Trophoblast cell (in vitro differentiated cells and primary cell): ENCODE results near the gene APOBEC3G.
"Not testable (repeated sequence)": the region's sequence is repeated elsewhere in the genome, so short reads cannot be mapped to it uniquely, and the experiment has no call there.

Experiments
- DNase-seq, 2 donors: peaks; one replicate each; pipeline ENCODE4 v3.0.0-alpha.2; 2016
- H2AFZ ChIP-seq: 2 replicates; pipeline ENCODE4 v1.6.1; 2013; ENCODE audit warnings: low read length, moderate library complexity, mild to moderate bottlenecking; ENCODE audit not compliant: insufficient read depth, poor library complexity
- H2AK5ac ChIP-seq: 2 replicates; pipeline ENCODE4 v1.6.1; 2013; ENCODE audit warnings: mild to moderate bottlenecking, low read length
- H2BK120ac ChIP-seq: 2 replicates; pipeline ENCODE4 v1.6.1; 2013; ENCODE audit warnings: low read length, mild to moderate bottlenecking, moderate library complexity; ENCODE audit not compliant: insufficient read depth, poor library complexity
- H2BK12ac ChIP-seq: 2 replicates; pipeline ENCODE4 v1.6.1; 2013; ENCODE audit warnings: mild to moderate bottlenecking, low read length, moderate library complexity
- H2BK5ac ChIP-seq: 2 replicates; pipeline ENCODE4 v1.6.1; 2013; ENCODE audit warnings: low read length, low read depth, moderate library complexity, mild to moderate bottlenecking; ENCODE audit not compliant: poor library complexity
- H3K14ac ChIP-seq: 2 replicates; pipeline ENCODE4 v1.6.1; 2013; ENCODE audit warnings: mild to moderate bottlenecking, low read length
- H3K18ac ChIP-seq: 2 replicates; pipeline ENCODE4 v1.6.1; 2013; ENCODE audit warnings: mild to moderate bottlenecking, low read length
- H3K23ac ChIP-seq: 2 replicates; pipeline ENCODE4 v1.6.1; 2013; ENCODE audit warnings: low read length
- H3K27ac ChIP-seq: 2 replicates; pipeline ENCODE4 v1.5.1; 2013; ENCODE audit warnings: low read depth, mild to moderate bottlenecking, inconsistent platforms, low read length, moderate library complexity
- H3K27me3 ChIP-seq: 2 replicates; pipeline ENCODE4 v1.6.1; 2013; ENCODE audit warnings: inconsistent platforms, mild to moderate bottlenecking, low read length, moderate library complexity; ENCODE audit not compliant: insufficient read depth
- H3K36me3 ChIP-seq, 2 experiments: 1 replicate in 1 of 2; 2 replicates in 1 of 2; pipeline ENCODE4 v1.6.1; 2013; ENCODE audit warnings: low read length in 2 of 2, mild to moderate bottlenecking in 2 of 2, moderate library complexity in 1 of 2; ENCODE audit not compliant: insufficient read depth in 2 of 2, control insufficient read depth in 1 of 2
- H3K4ac ChIP-seq: 2 replicates; pipeline ENCODE4 v1.6.1; 2013; ENCODE audit warnings: low read depth, mild to moderate bottlenecking, low read length, moderate library complexity
- H3K4me1 ChIP-seq, 2 experiments: 1 replicate in 1 of 2; 2 replicates in 1 of 2; pipeline ENCODE4 v1.6.1; 2013; ENCODE audit warnings: low read length in 2 of 2, mild to moderate bottlenecking in 2 of 2, moderate library complexity in 1 of 2; ENCODE audit not compliant: insufficient read depth in 2 of 2, control insufficient read depth in 1 of 2
- H3K4me2 ChIP-seq: 2 replicates; pipeline ENCODE4 v1.6.1; 2013; ENCODE audit warnings: inconsistent platforms, mild to moderate bottlenecking, low read length, moderate library complexity
- H3K4me3 ChIP-seq: 2 replicates; pipeline ENCODE4 v1.5.1; 2013; ENCODE audit warnings: mild to moderate bottlenecking, low read depth, low read length, inconsistent platforms
- H3K79me1 ChIP-seq: one replicate; pipeline ENCODE4 v1.6.1; 2013; ENCODE audit warnings: low read length
- H3K79me2 ChIP-seq: 2 replicates; pipeline ENCODE4 v1.6.1; 2013; ENCODE audit warnings: low read length, mild to moderate bottlenecking; ENCODE audit not compliant: control insufficient read depth, insufficient read depth, poor library complexity
- H3K9ac ChIP-seq: 2 replicates; pipeline ENCODE4 v1.6.1; 2013; ENCODE audit warnings: mild to moderate bottlenecking, low read length
- H3K9me3 ChIP-seq: 2 replicates; pipeline ENCODE4 v1.6.1; 2013; ENCODE audit warnings: low read depth, mild to moderate bottlenecking, control low read depth, inconsistent platforms, low read length; ENCODE audit not compliant: insufficient read depth
- H4K12ac ChIP-seq: 2 replicates; pipeline ENCODE4 v1.6.1; 2013; ENCODE audit warnings: low read depth, mild to moderate bottlenecking, low read length, moderate library complexity
- H4K8ac ChIP-seq: 2 replicates; pipeline ENCODE4 v1.6.1; 2013; ENCODE audit warnings: low read depth, mild to moderate bottlenecking, low read length, moderate library complexity
- H4K91ac ChIP-seq: one replicate; pipeline ENCODE4 v1.6.1; 2013; ENCODE audit warnings: low read depth, mild to moderate bottlenecking, low read length, moderate library complexity
- WGBS: extraction: QIAGEN DNeasy Blood & Tissue Kit; methylation state at CpG from one replicate; pipeline ENCODE4 v1.1.7; 2013; ENCODE audit warnings: missing lambda C conversion rate; ENCODE audit not compliant: insufficient read length, insufficient coverage; ENCODE audit errors: extremely low coverage; 5-methylcytosine and 5-hydroxymethylcytosine counted together

APOBEC3G gene

DNA sequence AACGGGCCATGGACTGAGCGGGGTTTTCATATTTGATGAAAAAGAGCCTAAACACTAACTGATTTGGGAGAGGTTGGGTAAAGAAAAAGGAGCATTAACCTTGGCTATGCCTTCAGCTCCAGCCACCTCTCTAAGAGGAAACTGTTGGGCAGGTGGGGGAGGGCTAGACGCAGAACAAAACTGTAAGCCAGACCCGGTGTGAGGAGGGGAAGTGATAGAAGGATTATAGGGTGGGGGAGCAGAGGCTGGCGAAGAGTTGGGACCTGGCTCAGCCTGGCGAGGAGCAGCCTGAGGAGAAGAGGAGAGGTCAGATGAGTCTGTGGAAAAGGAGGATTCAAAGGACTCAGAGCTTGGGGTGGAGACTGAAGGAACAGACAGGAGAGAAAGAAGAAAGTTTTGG lies 15.8 kb upstream of the APOBEC3G start:
- not testable (repeated sequence) for H3K4me1 ChIP-seq, H3K79me1 ChIP-seq, H3K27ac ChIP-seq, H2AFZ ChIP-seq, H3K23ac ChIP-seq, H2BK5ac ChIP-seq, H3K79me2 ChIP-seq, H3K27me3 ChIP-seq, H3K4ac ChIP-seq, H4K91ac ChIP-seq, DNase-seq, H3K9me3 ChIP-seq, H3K9ac ChIP-seq, H3K18ac ChIP-seq, H4K8ac ChIP-seq, H3K14ac ChIP-seq, H2BK12ac ChIP-seq, H2AK5ac ChIP-seq, H3K4me2 ChIP-seq, H3K4me3 ChIP-seq, H3K36me3 ChIP-seq, H4K12ac ChIP-seq, H2BK120ac ChIP-seq
- WGBS = no CpG with 5 or more reads among the region's 6 CpGs

DNA sequence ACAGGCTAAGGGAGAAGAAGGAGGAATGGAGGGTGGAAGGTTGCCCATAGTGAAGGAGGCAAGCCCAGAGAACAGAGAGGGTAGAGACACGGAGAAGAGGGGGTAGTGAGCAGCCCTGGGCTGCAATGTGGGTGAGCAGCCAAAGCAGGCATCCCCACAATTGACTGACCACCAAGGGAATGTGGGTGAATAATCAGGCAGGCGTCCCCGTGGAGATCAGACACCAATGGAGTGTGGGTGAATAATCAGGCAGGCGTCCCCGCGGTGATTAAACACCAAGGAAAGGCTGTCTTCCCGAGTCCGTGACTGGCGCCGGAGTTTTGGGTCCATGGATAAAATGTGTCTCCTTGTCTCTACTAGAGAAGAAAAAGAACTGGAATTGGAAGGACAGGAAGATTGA lies 15.1 kb upstream of the APOBEC3G start:
- not testable (repeated sequence) for H4K91ac ChIP-seq, H3K27ac ChIP-seq, H2BK5ac ChIP-seq, H2BK12ac ChIP-seq, H2AK5ac ChIP-seq, H3K4me1 ChIP-seq, H3K79me1 ChIP-seq, H2BK120ac ChIP-seq, H3K23ac ChIP-seq, H4K12ac ChIP-seq, H3K27me3 ChIP-seq, H3K79me2 ChIP-seq, DNase-seq, H2AFZ ChIP-seq, H3K9me3 ChIP-seq, H3K4me3 ChIP-seq, H3K14ac ChIP-seq, H3K4me2 ChIP-seq, H3K18ac ChIP-seq, H3K36me3 ChIP-seq, H3K9ac ChIP-seq, H3K4ac ChIP-seq, H4K8ac ChIP-seq
- no CpG with 5 or more reads among the region's 10 CpGs for WGBS

DNA sequence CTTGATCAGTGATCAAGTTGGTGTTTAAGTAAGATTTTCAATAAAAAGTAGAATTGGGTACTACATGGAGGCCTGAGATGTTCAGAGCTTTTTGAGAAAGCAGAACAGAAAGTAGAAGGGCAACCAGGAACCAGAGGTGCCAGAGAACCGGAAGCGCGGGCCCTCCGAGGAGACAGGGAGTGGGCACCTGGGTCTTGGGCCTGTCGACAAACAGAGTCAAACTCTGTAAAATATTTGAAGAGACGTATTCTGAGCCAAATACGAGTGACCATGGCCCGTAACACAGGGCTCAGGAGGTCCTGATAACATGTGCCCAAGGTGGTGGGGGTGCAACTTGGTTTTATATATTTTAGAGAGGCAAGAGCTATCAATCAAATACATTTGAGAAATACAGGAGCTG lies 13.2 kb upstream of the APOBEC3G start:
- H3K18ac ChIP-seq, H3K14ac ChIP-seq, H3K4me3 ChIP-seq, H3K27me3 ChIP-seq, H4K91ac ChIP-seq, H2AFZ ChIP-seq, H2BK120ac ChIP-seq, H3K79me2 ChIP-seq, H3K79me1 ChIP-seq, H3K9me3 ChIP-seq, H3K4ac ChIP-seq, H3K36me3 ChIP-seq, H3K9ac ChIP-seq, H3K23ac ChIP-seq, H3K27ac ChIP-seq, H4K8ac ChIP-seq, DNase-seq, H2AK5ac ChIP-seq, H3K4me2 ChIP-seq, H2BK5ac ChIP-seq, H2BK12ac ChIP-seq, H4K12ac ChIP-seq: not testable (repeated sequence)
- no CpG with 5 or more reads among the region's 8 CpGs for WGBS
- H3K4me1 ChIP-seq = peaks cover 6 to 16% of the 10 kb centered on the region in 2 experiments

DNA sequence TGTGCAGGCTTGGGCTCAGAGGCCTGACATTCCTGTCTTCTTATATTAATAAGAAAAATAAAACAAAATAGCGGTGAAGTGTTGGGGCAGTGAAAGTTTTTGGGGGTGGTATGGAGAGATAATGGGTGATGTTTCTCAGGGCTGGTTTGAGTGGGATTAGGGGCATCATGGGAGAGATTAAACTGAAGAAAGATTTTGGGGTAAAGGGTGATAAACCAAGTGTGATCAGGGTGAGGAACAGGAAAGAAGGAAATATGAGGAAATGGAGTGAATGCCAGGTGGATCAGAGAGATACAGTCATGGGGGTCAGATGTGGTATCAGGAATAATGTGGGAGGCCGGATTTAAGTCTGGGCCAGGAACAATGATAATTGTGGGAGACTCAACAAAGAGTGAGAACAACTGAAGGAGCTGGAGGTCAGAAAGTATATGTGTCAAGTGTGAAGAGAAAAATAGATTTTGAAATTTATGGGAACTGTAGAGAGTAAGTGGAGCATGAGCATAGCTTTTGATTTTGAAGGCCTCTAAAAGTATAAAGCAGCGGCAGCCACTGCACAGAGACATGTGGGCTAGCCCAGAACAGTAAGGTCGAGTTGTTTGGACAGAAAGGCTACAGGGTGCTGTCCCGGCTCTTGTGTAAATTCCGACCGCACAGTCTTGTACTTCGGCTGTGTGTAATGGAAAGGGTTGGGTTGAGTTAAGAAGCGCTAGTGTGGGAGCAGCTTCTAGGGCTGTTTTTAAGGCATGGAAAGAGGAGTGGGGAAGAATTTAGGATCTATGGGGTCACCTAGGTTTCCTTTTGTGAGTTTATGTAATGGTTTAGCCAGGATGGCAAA lies 10.4 kb upstream of the APOBEC3G start:
- not testable (repeated sequence) for H3K4ac ChIP-seq, H3K4me3 ChIP-seq, H3K79me2 ChIP-seq, H4K8ac ChIP-seq, H3K9me3 ChIP-seq, H2AFZ ChIP-seq, H3K18ac ChIP-seq, H3K23ac ChIP-seq, H3K4me2 ChIP-seq, H2BK5ac ChIP-seq, H3K27ac ChIP-seq, H3K36me3 ChIP-seq, H3K79me1 ChIP-seq, H2BK12ac ChIP-seq, H3K9ac ChIP-seq, H3K27me3 ChIP-seq, H4K12ac ChIP-seq, H3K14ac ChIP-seq, H2AK5ac ChIP-seq
- Histone ChIP-seq H3K4me1 (peaks cover 6 to 16% of the 10 kb centered on the region in 2 experiments), H2BK120ac (peak overlapping the region; percentile 59), H4K91ac (peak overlapping the region; percentile 13)
- WGBS = no CpG with 5 or more reads among the region's 9 CpGs
- peak in 1 of 2 donors; percentile 29 for DNase-seq
